CD4-positive, alpha-beta T cell (primary cell): Measurements from ENCODE around the gene CDH18. TPM values are rescaled to one million over a fixed set of nuclear protein-coding genes. Genes with fewer than 3 reads are reported as not detected.

Source experiments
- ATAC-seq: fragments of 200-7000 bp; cut with Tn5 transposase; one replicate; pipeline ENCODE4 v1.10.0; 2022; ENCODE audit warnings: mild to moderate bottlenecking; ENCODE audit not compliant: poor library complexity
- CTCF ChIA-PET: fragments of 350-600 bp; sonication (Branson Sonifier 250); formaldehyde crosslinking; loops from one replicate; lab custom pipeline; 2021; ENCODE audit warnings: antibody characterized with exemption, inconsistent platforms; lab: Charles Lee
- POLR2A ChIA-PET: fragments of 350-600 bp; sonication (Branson Sonifier 250); formaldehyde crosslinking; loops from one replicate; lab custom pipeline; 2021; ENCODE audit warnings: antibody characterized with exemption, inconsistent platforms; lab: Charles Lee
- DNase-seq, 14 experiments: peaks; one replicate each; pipeline ENCODE4 v3.0.0-alpha.2; 2013 to 2020; ENCODE audit warnings: mixed read lengths in 2 of 14
- H3K27ac ChIP-seq, 2 donors: one replicate each; pipeline versions ENCODE4 v1.5.1 to v1.7.0; 2013; ENCODE audit warnings: low read length in 2 of 2, low read depth in 1 of 2, mild to moderate bottlenecking in 1 of 2
- H3K27me3 ChIP-seq, 2 experiments: 1 replicate in 1 of 2; 2 replicates in 1 of 2; pipeline versions ENCODE4 v1.6.1 to v1.7.0; 2013; ENCODE audit warnings: low read length in 2 of 2, control low read depth in 1 of 2, mild to moderate bottlenecking in 1 of 2, moderate library complexity in 1 of 2; ENCODE audit not compliant: insufficient read depth in 2 of 2, control insufficient read depth in 1 of 2
- H3K36me3 ChIP-seq: one replicate; pipeline ENCODE4 v1.6.1; 2013; ENCODE audit warnings: low read length, control low read depth; ENCODE audit not compliant: insufficient read depth
- H3K4me1 ChIP-seq: one replicate; pipeline ENCODE4 v1.6.1; 2013; ENCODE audit warnings: low read length, control low read depth; ENCODE audit not compliant: insufficient read depth
- H3K4me3 ChIP-seq: one replicate; pipeline ENCODE4 v1.5.1; 2013; ENCODE audit warnings: mild to moderate bottlenecking, low read length, moderate library complexity
- H3K9me3 ChIP-seq, 2 experiments: 1 replicate in 1 of 2; 2 replicates in 1 of 2; pipeline versions ENCODE4 v1.6.1 to v1.7.0; 2013; ENCODE audit warnings: low read length in 2 of 2, mild to moderate bottlenecking in 2 of 2, control low read depth in 1 of 2, moderate library complexity in 1 of 2; ENCODE audit not compliant: control insufficient read depth in 1 of 2, insufficient read depth in 1 of 2
- H3K27ac Mint-ChIP-seq: one replicate; pipeline ENCODE4 v1.8.0; 2020; ENCODE audit warnings: mixed read lengths
- H3K27me3 Mint-ChIP-seq: one replicate; pipeline ENCODE4 v1.8.0; 2021; ENCODE audit warnings: mixed read lengths
- H3K36me3 Mint-ChIP-seq: one replicate; pipeline ENCODE4 v1.8.0; 2021; ENCODE audit warnings: low read depth, mixed read lengths
- H3K4me1 Mint-ChIP-seq: one replicate; pipeline ENCODE4 v1.8.0; 2021; ENCODE audit warnings: low read depth, mixed read lengths
- H3K4me3 Mint-ChIP-seq: one replicate; pipeline ENCODE4 v1.8.0; 2020; ENCODE audit warnings: mild to moderate bottlenecking, mixed read lengths
- H3K9me3 Mint-ChIP-seq: one replicate; pipeline ENCODE4 v1.8.0; 2020; ENCODE audit warnings: mixed read lengths
- CTCF ChIP-seq: fragments of 200-600 bp; IDR thresholded peaks from one replicate; pipeline ENCODE4 v1.8.0; 2022; ENCODE audit warnings: antibody characterized with exemption, mild to moderate bottlenecking
- intact Hi-C, 2 experiments: fragments of 100-400 bp; cut with DNase I in 1 of 2; cut with micrococcal nuclease in 1 of 2; formaldehyde crosslinking; loops; one replicate each; pipeline versions ENCODE4 v1.15.1 to v1.9.0; 2023 to 2025; cut with DNase I, micrococcal nuclease
- total RNA-seq, 174 experiments: library from RNA in 2 of 174; stranded (reverse) in 2 of 174; gene quantifications; one replicate each; pipeline ENCODE4 v1.2.3 and lab custom pipeline; 2021 to 2026

CDH18 gene
- total RNA-seq, 2 experiments from 2014 or later = not detected

GRCh38 chr5:19930451-19930850 lies 57.5 kb downstream of the CDH18 start:
- H3K36me3 ChIP-seq = no peaks in the 10 kb centered on the region
- no peaks in the 10 kb centered on the region for H3K4me1 ChIP-seq
- Mint-ChIP-seq H3K4me3 (no peak overlapping the region), H3K27me3 (no peaks in the 10 kb centered on the region), H3K27ac (no peak overlapping the region), H3K4me1 (no peaks in the 10 kb centered on the region), H3K9me3 (peaks cover 4% of the 10 kb centered on the region), H3K36me3 (no peaks in the 10 kb centered on the region)
- no peak overlapping the region for H3K4me3 ChIP-seq
- ATAC-seq = no peak
- H3K9me3 ChIP-seq = peaks cover 0 to under 1% of the 10 kb centered on the region in 2 experiments
- intact Hi-C loops = no loop called here
- ChIA-PET CTCF (no interaction called here), POLR2A (no interaction called here)
- no peak for DNase-seq
- TF ChIP-seq CTCF = no peak
- H3K27ac ChIP-seq = no peak overlapping the region
- no peaks in the 10 kb centered on the region for H3K27me3 ChIP-seq

- no peak overlapping the region for H3K4me3 ChIP-seq
- no peaks in the 10 kb centered on the region for H3K4me1 ChIP-seq
- ChIA-PET CTCF (no interaction called here), POLR2A (no interaction called here)
- no peak for TF ChIP-seq CTCF
- ATAC-seq (no peak), DNase-seq (no peak)
- H3K27me3 Mint-ChIP-seq = no peaks in the 10 kb centered on the region
- no peaks in the 10 kb centered on the region for H3K36me3 ChIP-seq
- H3K27ac ChIP-seq = no peak overlapping the region
- H3K27ac Mint-ChIP-seq = no peak overlapping the region
- no peaks in the 10 kb centered on the region for H3K36me3 Mint-ChIP-seq
- no peaks in the 10 kb centered on the region for H3K27me3 ChIP-seq
- H3K9me3 Mint-ChIP-seq = peaks cover 2% of the 10 kb centered on the region
- no peak overlapping the region for H3K4me3 Mint-ChIP-seq
- intact Hi-C loops = no loop called here
- H3K9me3 ChIP-seq = peaks cover 0 to 8% of the 10 kb centered on the region in 2 experiments
- H3K4me1 Mint-ChIP-seq = no peaks in the 10 kb centered on the region
Measured at GRCh38 chr5:19928562-19929421, 59.2 kb downstream of the CDH18 start.

GRCh38 chr5:19927919-19928318 lies 60.1 kb downstream of the CDH18 start:
- POLR2A ChIA-PET = no interaction called here
- H3K27me3 Mint-ChIP-seq = no peaks in the 10 kb centered on the region
- TF ChIP-seq CTCF = no peak

More at GRCh38 chr5:19927919-19928318, 60.1 kb downstream of the CDH18 start:
- no peak overlapping the region for H3K27ac Mint-ChIP-seq
- no peak overlapping the region for H3K4me3 ChIP-seq
- H3K4me3 Mint-ChIP-seq = no peak overlapping the region
- ATAC-seq (no peak), DNase-seq (no peak)
- no peaks in the 10 kb centered on the region for H3K36me3 Mint-ChIP-seq
- H3K27me3 ChIP-seq = no peaks in the 10 kb centered on the region
- no peak overlapping the region for H3K27ac ChIP-seq
- CTCF ChIA-PET = no interaction called here
- peaks cover 0 to 8% of the 10 kb centered on the region in 2 experiments for H3K9me3 ChIP-seq
- H3K9me3 Mint-ChIP-seq = peaks cover 5% of the 10 kb centered on the region
- no peaks in the 10 kb centered on the region for H3K4me1 ChIP-seq
- H3K36me3 ChIP-seq = no peaks in the 10 kb centered on the region
- intact Hi-C loops = no loop called here
- H3K4me1 Mint-ChIP-seq = no peaks in the 10 kb centered on the region
